Astrocyte (in vitro differentiated cells and primary cell): Measurements from ENCODE around the gene SLAMF7.

Experiments
- CTCF ChIP-seq: IDR thresholded peaks from 2 replicates; pipeline ENCODE4 v1.5.1; 2011; ENCODE audit warnings: low read depth, mild to moderate bottlenecking, inconsistent platforms, low read length, moderate library complexity; ENCODE audit not compliant: insufficient read depth
- EZH2 ChIP-seq: IDR thresholded peaks from 2 replicates; pipeline ENCODE4 v1.6.1; 2012; ENCODE audit warnings: mild to moderate bottlenecking, low read length, inconsistent platforms; ENCODE audit not compliant: insufficient read depth

- TF ChIP-seq CTCF = no peak
- TF ChIP-seq EZH2 = no peak
Observed at GRCh38 chr1:160722726-160723125, 16.3 kb upstream of the SLAMF7 start.
